ENCODE measurements around the gene FXYD1. TPM values are rescaled to one million over a fixed set of nuclear protein-coding genes. Genes with fewer than 3 reads are reported as not detected.
A peak's percentile ranks its signal among the peaks of the same experiment; 100 is the strongest.
"Not testable (repeated sequence)": the region's sequence is repeated elsewhere in the genome, so short reads cannot be mapped to it uniquely, and the experiment has no call there.

Gene FXYD1
- polyA plus RNA-seq (ENCODE audit: insufficient read length in 4 of 4) = 10 to 100 TPM; 15.4 to 32.1 (median 24.9) TPM

- DNase-seq (ENCODE audit: low read depth in 4 of 4, low spot score in 2 of 4) = no peak
Observed at GRCh38 chr19:35138305-35138892, at the start of gene FXYD1. TSS of gene FXYD1 (plus strand) at chr19:35138824. CDS start at chr19:35140080, 1,256 bp downstream.

- DNase-seq (ENCODE audit: low read depth in 4 of 4, low spot score in 2 of 4) = no peak
Observed at GRCh38 chr19:35089554-35089953, 49.1 kb upstream of the FXYD1 start.

GRCh38 chr19:35090160-35090505 lies 48.5 kb upstream of the FXYD1 start:
- DNase-seq (ENCODE audit: low read depth in 4 of 4, low spot score in 2 of 4) = no peak

- peak in 2 of 4 donors; percentile 68 to 79 for DNase-seq (ENCODE audit: low read depth in 4 of 4, low spot score in 2 of 4)
Observed at GRCh38 chr19:35090506-35091214, 48.0 kb upstream of the FXYD1 start.

GRCh38 chr19:35093430-35093829 lies 45.2 kb upstream of the FXYD1 start:
- DNase-seq (ENCODE audit: low read depth in 4 of 4, low spot score in 2 of 4) = no peak

GRCh38 chr19:35093941-35094647 lies 44.5 kb upstream of the FXYD1 start:
- no peak for DNase-seq (ENCODE audit: low read depth in 4 of 4, low spot score in 2 of 4)

GRCh38 chr19:35094656-35095055 lies 44.0 kb upstream of the FXYD1 start:
- DNase-seq (ENCODE audit: low read depth in 4 of 4, low spot score in 2 of 4) = no peak

- DNase-seq (ENCODE audit: low read depth in 4 of 4, low spot score in 2 of 4) = no peak
Observed at GRCh38 chr19:35095667-35096368, 42.8 kb upstream of the FXYD1 start.

- no peak for DNase-seq (ENCODE audit: low read depth in 4 of 4, low spot score in 2 of 4)
Observed at GRCh38 chr19:35098413-35099049, 40.1 kb upstream of the FXYD1 start.

- no peak for DNase-seq (ENCODE audit: low read depth in 4 of 4, low spot score in 2 of 4)
Observed at GRCh38 chr19:35099155-35099896, 39.3 kb upstream of the FXYD1 start.

GRCh38 chr19:35099897-35100275 lies 38.7 kb upstream of the FXYD1 start:
- no peak for DNase-seq (ENCODE audit: low read depth in 4 of 4, low spot score in 2 of 4)

GRCh38 chr19:35100588-35101533 lies 37.8 kb upstream of the FXYD1 start:
- DNase-seq (ENCODE audit: low read depth in 4 of 4, low spot score in 2 of 4) = no peak

GRCh38 chr19:35101949-35102348 lies 36.7 kb upstream of the FXYD1 start:
- DNase-seq (ENCODE audit: low read depth in 4 of 4, low spot score in 2 of 4) = not testable (repeated sequence)

- DNase-seq (ENCODE audit: low read depth in 4 of 4, low spot score in 2 of 4) = not testable (repeated sequence)
Observed at GRCh38 chr19:35103614-35104013, 35.0 kb upstream of the FXYD1 start.

- no peak for DNase-seq (ENCODE audit: low read depth in 4 of 4, low spot score in 2 of 4)
Observed at GRCh38 chr19:35104361-35104760, 34.3 kb upstream of the FXYD1 start.

GRCh38 chr19:35105047-35105410 lies 33.6 kb upstream of the FXYD1 start:
- DNase-seq (ENCODE audit: low read depth in 4 of 4, low spot score in 2 of 4) = no peak

GRCh38 chr19:35105411-35106290 lies 33.0 kb upstream of the FXYD1 start:
- DNase-seq (ENCODE audit: low read depth in 4 of 4, low spot score in 2 of 4) = no peak

- no peak for DNase-seq (ENCODE audit: low read depth in 4 of 4, low spot score in 2 of 4)
Observed at GRCh38 chr19:35106291-35106583, 32.4 kb upstream of the FXYD1 start.
